GM20000 (cell line): ENCODE results near the gene PLIN1.

Experiments
- DNase-seq: peaks from one replicate; pipeline ENCODE4 v3.0.0; 2012; ENCODE audit warnings: low spot score
- TF ChIP-seq, protein P1 (sequence below): IDR thresholded peaks from 2 replicates; pipeline ENCODE4 v1.5.1; 2012; ENCODE audit warnings: mild to moderate bottlenecking, control low read depth; ENCODE audit errors: extremely low read depth, missing control alignments

Gene PLIN1

GRCh38 chr15:89621547-89621946, 57.6 kb downstream of the PLIN1 start:
- TF ChIP-seq, protein P1, sequence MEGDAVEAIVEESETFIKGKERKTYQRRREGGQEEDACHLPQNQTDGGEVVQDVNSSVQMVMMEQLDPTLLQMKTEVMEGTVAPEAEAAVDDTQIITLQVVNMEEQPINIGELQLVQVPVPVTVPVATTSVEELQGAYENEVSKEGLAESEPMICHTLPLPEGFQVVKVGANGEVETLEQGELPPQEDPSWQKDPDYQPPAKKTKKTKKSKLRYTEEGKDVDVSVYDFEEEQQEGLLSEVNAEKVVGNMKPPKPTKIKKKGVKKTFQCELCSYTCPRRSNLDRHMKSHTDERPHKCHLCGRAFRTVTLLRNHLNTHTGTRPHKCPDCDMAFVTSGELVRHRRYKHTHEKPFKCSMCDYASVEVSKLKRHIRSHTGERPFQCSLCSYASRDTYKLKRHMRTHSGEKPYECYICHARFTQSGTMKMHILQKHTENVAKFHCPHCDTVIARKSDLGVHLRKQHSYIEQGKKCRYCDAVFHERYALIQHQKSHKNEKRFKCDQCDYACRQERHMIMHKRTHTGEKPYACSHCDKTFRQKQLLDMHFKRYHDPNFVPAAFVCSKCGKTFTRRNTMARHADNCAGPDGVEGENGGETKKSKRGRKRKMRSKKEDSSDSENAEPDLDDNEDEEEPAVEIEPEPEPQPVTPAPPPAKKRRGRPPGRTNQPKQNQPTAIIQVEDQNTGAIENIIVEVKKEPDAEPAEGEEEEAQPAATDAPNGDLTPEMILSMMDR: no peak
- no peak for DNase-seq

DNA sequence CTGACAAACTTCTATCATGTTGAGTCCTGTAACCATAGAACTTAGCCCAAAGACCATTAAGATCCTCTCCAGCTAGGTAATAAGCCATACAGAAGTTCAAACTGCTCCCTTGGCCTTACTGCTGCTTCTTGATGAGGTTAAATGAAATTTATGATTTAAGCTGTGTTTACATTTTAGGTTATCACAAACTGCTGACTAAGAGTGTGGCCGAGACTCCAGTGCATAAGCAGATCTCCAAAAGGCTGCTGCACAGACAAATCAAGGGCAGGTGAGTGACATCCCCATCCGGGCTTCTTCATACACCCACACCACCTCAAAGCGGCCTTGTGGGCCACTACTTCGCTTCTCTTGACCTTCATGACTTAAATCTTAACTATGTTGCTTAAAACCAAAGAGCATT, 62.9 kb downstream of the PLIN1 start:
- DNase-seq: no peak
- TF ChIP-seq, protein P1: no peak

DNA sequence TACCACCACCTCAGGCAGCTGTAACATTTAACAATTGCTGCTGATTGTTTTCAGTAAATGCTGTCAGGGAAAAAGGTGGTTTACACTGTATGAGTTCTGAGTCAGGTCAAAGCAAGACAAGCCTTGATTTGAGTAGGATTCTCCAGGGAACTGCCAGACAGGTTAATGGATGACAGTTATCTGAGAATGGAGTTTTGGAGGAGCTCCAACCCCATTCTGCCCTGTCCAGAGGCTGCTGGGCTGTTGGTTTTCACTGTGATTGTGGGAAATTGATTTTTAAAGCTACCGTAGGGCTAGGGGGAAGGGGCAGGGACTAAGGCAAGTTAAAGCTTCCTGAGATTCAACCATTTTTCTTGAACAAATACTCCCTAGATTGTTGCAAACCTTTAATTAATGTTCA, 64.0 kb downstream of the PLIN1 start:
- TF ChIP-seq, protein P1: no peak
- DNase-seq: no peak
